A673 (cell line): ENCODE results near the gene LEAP2. TPM values are rescaled to one million over a fixed set of nuclear protein-coding genes. Genes with fewer than 3 reads are reported as not detected.
A peak's percentile ranks its signal among the peaks of the same experiment; 100 is the strongest.

Source experiments
- BruUV-seq: library from RNA; stranded (reverse); fragments of 400-500 nt; replicated peaks from 2 replicates; lab custom pipeline; 2021; lab: Mats Ljungman, UMichigan
- CTCF ChIA-PET: fragments of 300-600 bp; sonication (Branson Sonifier 250); formaldehyde crosslinking; loops from one replicate; lab custom pipeline; 2022; ENCODE audit warnings: antibody characterized with exemption; lab: Charles Lee
- POLR2A ChIA-PET: fragments of 300-600 bp; sonication (Branson Sonifier 250); formaldehyde crosslinking; loops from one replicate; lab custom pipeline; 2022; ENCODE audit warnings: antibody characterized with exemption; ENCODE audit not compliant: low non-redundant PET; lab: Charles Lee
- DNase-seq: peaks from one replicate; pipeline ENCODE4 v3.0.0-alpha.2; 2015; ENCODE audit warnings: low spot score
- H3K27ac ChIP-seq: fragments of 200-600 bp; sonication (generic); 2 replicates; pipeline ENCODE4 v1.5.1; 2016; ENCODE audit warnings: mixed run types, low read depth, mild to moderate bottlenecking, mixed read lengths, antibody characterized with exemption, low read length; ENCODE audit not compliant: poor library complexity, severe bottlenecking
- H3K27me3 ChIP-seq: fragments of 200-600 bp; sonication (generic); replicated peaks from 2 replicates; pipeline ENCODE4 v1.6.1; 2017; ENCODE audit warnings: mixed run types, low read depth, mild to moderate bottlenecking, mixed read lengths, antibody characterized with exemption, low read length; ENCODE audit not compliant: insufficient read depth, poor library complexity
- H3K36me3 ChIP-seq: fragments of 200-600 bp; sonication (generic); 2 replicates; pipeline ENCODE4 v1.6.1; 2016; ENCODE audit warnings: mixed run types, mild to moderate bottlenecking, mixed read lengths, antibody characterized with exemption, low read length; ENCODE audit not compliant: insufficient read depth, poor library complexity, severe bottlenecking
- H3K4me1 ChIP-seq: fragments of 200-600 bp; sonication (generic); 2 replicates; pipeline ENCODE4 v1.6.1; 2017; ENCODE audit warnings: mixed run types, mild to moderate bottlenecking, mixed read lengths, antibody characterized with exemption, low read length; ENCODE audit not compliant: insufficient read depth, poor library complexity, severe bottlenecking
- H3K4me3 ChIP-seq: fragments of 200-600 bp; sonication (generic); 2 replicates; pipeline ENCODE4 v1.5.1; 2016; ENCODE audit warnings: low read depth, mixed run types, mild to moderate bottlenecking, mixed read lengths, low read length; ENCODE audit not compliant: poor library complexity, severe bottlenecking
- H3K9me3 ChIP-seq: fragments of 200-600 bp; sonication (generic); 2 replicates; pipeline ENCODE4 v1.6.1; 2016; ENCODE audit warnings: mixed run types, low read depth, mild to moderate bottlenecking, mixed read lengths, antibody characterized with exemption, low read length; ENCODE audit not compliant: poor library complexity, severe bottlenecking
- EZH2 ChIP-seq: fragments of 200-600 bp; sonication (generic); IDR thresholded peaks from 2 replicates; pipeline ENCODE4 v1.6.1; 2017; ENCODE audit warnings: borderline replicate concordance, low read depth, mild to moderate bottlenecking, mixed read lengths, antibody characterized with exemption, low read length; ENCODE audit not compliant: poor library complexity, severe bottlenecking
- intact Hi-C: fragments of 100-400 bp; cut with micrococcal nuclease; formaldehyde crosslinking; loops from one replicate; pipeline ENCODE4 v1.10.0; 2022; ENCODE audit not compliant: unreplicated experiment
- total RNA-seq: library from RNA; stranded (reverse); gene quantifications from 2 replicates; pipeline ENCODE4 v1.2.3, GENCODE V29; 2021
- TF ChIP-seq, protein P1 (sequence below): fragments of 300-800, 200-600 bp; sonication (generic); conservative IDR thresholded peaks from 2 replicates; pipeline ENCODE4 v1.5.1; 2017; ENCODE audit warnings: low read depth, mild to moderate bottlenecking, antibody characterized with exemption, low read length, moderate library complexity, mixed read lengths

LEAP2 gene
- total RNA-seq, 1 experiment from 2014 or later: 2.9 TPM

- intact Hi-C loops: no loop called here
- peaks cover 2% of the 10 kb centered on the region for H3K4me1 ChIP-seq
- BruUV-seq: no TSS peak
- no peak overlapping the region for H3K27ac ChIP-seq
- H3K4me3 ChIP-seq: no peak overlapping the region
- DNase-seq: no peak
- peaks cover 9% of the 10 kb centered on the region for H3K27me3 ChIP-seq
- no peaks in the 10 kb centered on the region for H3K36me3 ChIP-seq
- no peak for TF ChIP-seq EZH2
- TF ChIP-seq, protein P1, sequence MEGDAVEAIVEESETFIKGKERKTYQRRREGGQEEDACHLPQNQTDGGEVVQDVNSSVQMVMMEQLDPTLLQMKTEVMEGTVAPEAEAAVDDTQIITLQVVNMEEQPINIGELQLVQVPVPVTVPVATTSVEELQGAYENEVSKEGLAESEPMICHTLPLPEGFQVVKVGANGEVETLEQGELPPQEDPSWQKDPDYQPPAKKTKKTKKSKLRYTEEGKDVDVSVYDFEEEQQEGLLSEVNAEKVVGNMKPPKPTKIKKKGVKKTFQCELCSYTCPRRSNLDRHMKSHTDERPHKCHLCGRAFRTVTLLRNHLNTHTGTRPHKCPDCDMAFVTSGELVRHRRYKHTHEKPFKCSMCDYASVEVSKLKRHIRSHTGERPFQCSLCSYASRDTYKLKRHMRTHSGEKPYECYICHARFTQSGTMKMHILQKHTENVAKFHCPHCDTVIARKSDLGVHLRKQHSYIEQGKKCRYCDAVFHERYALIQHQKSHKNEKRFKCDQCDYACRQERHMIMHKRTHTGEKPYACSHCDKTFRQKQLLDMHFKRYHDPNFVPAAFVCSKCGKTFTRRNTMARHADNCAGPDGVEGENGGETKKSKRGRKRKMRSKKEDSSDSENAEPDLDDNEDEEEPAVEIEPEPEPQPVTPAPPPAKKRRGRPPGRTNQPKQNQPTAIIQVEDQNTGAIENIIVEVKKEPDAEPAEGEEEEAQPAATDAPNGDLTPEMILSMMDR: no peak
- ChIA-PET POLR2A (no interaction called here), CTCF (interaction anchor here (1.5 kb wide), 1 partner anchor 9 kb away, joined by 5 read pairs; no protein-coding TSS in a partner anchor)
- no peaks in the 10 kb centered on the region for H3K9me3 ChIP-seq
Observed at GRCh38 chr5:132828846-132829494, 44.5 kb upstream of the LEAP2 start.

- H3K4me3 ChIP-seq: peak overlapping the region; percentile 56
- TF ChIP-seq, protein P1: peak; percentile 85
- no peak for TF ChIP-seq EZH2
- POLR2A ChIA-PET: no interaction called here
- peak; percentile 73 for DNase-seq
- intact Hi-C loops: loop anchor here (2.0 kb wide), 1 partner anchor 53 kb away; no protein-coding TSS in a partner anchor
- no peaks in the 10 kb centered on the region for H3K36me3 ChIP-seq
- H3K27ac ChIP-seq: no peak overlapping the region
- H3K27me3 ChIP-seq: peaks cover 9% of the 10 kb centered on the region
- BruUV-seq: no TSS peak
- CTCF ChIA-PET: interaction anchor here (1.5 kb wide), 1 partner anchor 10 kb away, joined by 5 read pairs; no protein-coding TSS in a partner anchor
- no peaks in the 10 kb centered on the region for H3K9me3 ChIP-seq
- H3K4me1 ChIP-seq: peaks cover 2% of the 10 kb centered on the region
Observed at GRCh38 chr5:132829742-132830435, 43.6 kb upstream of the LEAP2 start.

DNA sequence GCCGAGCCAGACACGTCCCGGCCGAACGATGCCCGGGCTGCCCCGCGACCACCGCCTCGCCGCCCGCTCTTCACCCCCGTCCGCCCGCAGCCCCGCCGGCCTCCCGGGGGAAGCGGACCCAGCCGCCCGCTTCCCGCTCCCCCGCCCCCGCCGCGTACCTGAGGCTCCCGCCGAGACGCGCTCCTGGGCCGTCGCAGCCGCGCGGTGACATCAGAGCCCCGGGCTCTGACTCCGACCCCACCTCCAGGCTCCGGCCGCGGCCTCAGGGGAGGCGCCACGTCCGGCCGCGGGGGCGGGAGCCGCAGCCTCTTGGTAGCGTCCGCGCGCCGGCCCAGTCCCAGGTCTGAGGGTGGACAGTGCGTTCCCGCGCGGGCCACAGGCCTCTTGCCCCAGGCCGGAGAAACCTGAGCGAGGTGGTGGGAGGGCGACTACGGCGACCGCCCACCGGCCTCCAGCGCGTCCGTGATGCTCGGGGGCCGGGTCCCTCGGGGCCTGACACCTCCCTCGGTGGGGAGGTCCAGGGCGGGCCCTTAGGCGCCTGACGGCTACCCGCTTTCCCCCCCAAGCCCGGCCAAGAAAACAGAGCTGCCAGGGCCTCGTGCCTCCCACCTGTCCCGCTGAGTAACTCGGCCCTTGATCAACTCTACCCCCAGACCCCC lies 42.9 kb upstream of the LEAP2 start, which contains the start of gene SHROOM1:
TSS of gene SHROOM1 (minus strand) at position 212 of the 659 bp plus-strand sequence. CDS start 4,507 bp downstream, outside the sequence.
- H3K4me3 ChIP-seq: peak within 1 kb of the TSS; percentile 56
- POLR2A ChIA-PET: no interaction called here
- no TSS peak for BruUV-seq
- peaks cover 2% of the 10 kb centered on the region for H3K4me1 ChIP-seq
- no peak within 1 kb of the TSS for H3K27ac ChIP-seq
- no peak for DNase-seq
- peaks cover 9% of the 10 kb centered on the region for H3K27me3 ChIP-seq
- H3K9me3 ChIP-seq: no peaks in the 10 kb centered on the region
- intact Hi-C loops: loop anchor here (2.0 kb wide), 1 partner anchor 52 kb away; no protein-coding TSS in a partner anchor
- TF ChIP-seq, protein P1: no peak
- TF ChIP-seq EZH2: no peak
- CTCF ChIA-PET: interaction anchor here (1.5 kb wide), 1 partner anchor 11 kb away, joined by 5 read pairs; no protein-coding TSS in a partner anchor
- H3K36me3 ChIP-seq: no peaks in the 10 kb centered on the region
